MM.1S (cell line): ENCODE measurements around the gene TEKTIP1.
A peak's percentile ranks its signal among the peaks of the same experiment; 100 is the strongest.

Source experiments
- DNase-seq: peaks from one replicate; pipeline ENCODE4 v3.0.0-alpha.2; 2015
- H2AFZ ChIP-seq: fragments of 300-600 bp; sonication (generic); 2 replicates; pipeline ENCODE4 v1.6.0; 2016; ENCODE audit warnings: antibody characterized with exemption, low read length
- H3F3A ChIP-seq: fragments of 300-600 bp; sonication (generic); 2 replicates; pipeline ENCODE4 v1.6.1; 2016; ENCODE audit warnings: mild to moderate bottlenecking, antibody characterized with exemption, low read length, moderate library complexity, mixed read lengths; ENCODE audit not compliant: insufficient read depth
- H3K27ac ChIP-seq: fragments of 300-600 bp; sonication (generic); 2 replicates; pipeline ENCODE4 v1.5.1; 2016; ENCODE audit warnings: mild to moderate bottlenecking, low read length
- H3K27me3 ChIP-seq: fragments of 300-600 bp; sonication (generic); replicated peaks from 2 replicates; pipeline ENCODE4 v1.6.0; 2016; ENCODE audit warnings: low read length; ENCODE audit not compliant: insufficient read depth
- H3K36me3 ChIP-seq: fragments of 300-600 bp; sonication (generic); replicated peaks from 2 replicates; pipeline ENCODE4 v1.6.1; 2016; ENCODE audit warnings: mild to moderate bottlenecking, low read length, mixed read lengths; ENCODE audit not compliant: insufficient read depth
- H3K4me1 ChIP-seq: fragments of 300-600 bp; sonication (generic); 2 replicates; pipeline ENCODE4 v1.6.1; 2016; ENCODE audit warnings: low read length, mixed read lengths
- H3K4me2 ChIP-seq: fragments of 300-600 bp; sonication (generic); 2 replicates; pipeline ENCODE4 v1.6.0; 2016; ENCODE audit warnings: low read depth, low read length
- H3K4me3 ChIP-seq: fragments of 300-600 bp; sonication (generic); 2 replicates; pipeline ENCODE4 v1.5.1; 2016; ENCODE audit warnings: low read length, mixed read lengths
- H3K79me2 ChIP-seq: fragments of 300-600 bp; sonication (generic); 2 replicates; pipeline ENCODE4 v1.6.1; 2016; ENCODE audit warnings: mixed run types, low read length, mixed read lengths
- H3K9ac ChIP-seq: fragments of 300-600 bp; sonication (generic); 2 replicates; pipeline ENCODE4 v1.6.1; 2016; ENCODE audit warnings: low read length, mixed read lengths
- H3K9me2 ChIP-seq: fragments of 300-600 bp; sonication (generic); replicated peaks from 2 replicates; pipeline ENCODE4 v1.6.1; 2016; ENCODE audit warnings: mild to moderate bottlenecking, low read length, mixed read lengths; ENCODE audit not compliant: insufficient read depth
- H3K9me3 ChIP-seq: fragments of 300-600 bp; sonication (generic); replicated peaks from 2 replicates; pipeline ENCODE4 v1.6.1; 2016; ENCODE audit warnings: mild to moderate bottlenecking, low read length, mixed read lengths; ENCODE audit not compliant: insufficient read depth
- H4K20me1 ChIP-seq: fragments of 300-600 bp; sonication (generic); 2 replicates; pipeline ENCODE4 v1.6.1; 2016; ENCODE audit warnings: mild to moderate bottlenecking, low read length, moderate library complexity, mixed read lengths; ENCODE audit not compliant: insufficient read depth
- EZH2 ChIP-seq: fragments of 300-600 bp; sonication (generic); optimal IDR thresholded peaks from 2 replicates; pipeline ENCODE3; 2017; ENCODE audit warnings: low read depth, mild to moderate bottlenecking, antibody characterized with exemption, low read length, mixed read lengths
- TF ChIP-seq, protein P1 (sequence below): fragments of 300-600 bp; sonication (generic); IDR thresholded peaks from 2 replicates; pipeline ENCODE4 v1.5.1; 2016; ENCODE audit warnings: antibody characterized with exemption, low read length, mixed read lengths

The TEKTIP1 gene

DNA sequence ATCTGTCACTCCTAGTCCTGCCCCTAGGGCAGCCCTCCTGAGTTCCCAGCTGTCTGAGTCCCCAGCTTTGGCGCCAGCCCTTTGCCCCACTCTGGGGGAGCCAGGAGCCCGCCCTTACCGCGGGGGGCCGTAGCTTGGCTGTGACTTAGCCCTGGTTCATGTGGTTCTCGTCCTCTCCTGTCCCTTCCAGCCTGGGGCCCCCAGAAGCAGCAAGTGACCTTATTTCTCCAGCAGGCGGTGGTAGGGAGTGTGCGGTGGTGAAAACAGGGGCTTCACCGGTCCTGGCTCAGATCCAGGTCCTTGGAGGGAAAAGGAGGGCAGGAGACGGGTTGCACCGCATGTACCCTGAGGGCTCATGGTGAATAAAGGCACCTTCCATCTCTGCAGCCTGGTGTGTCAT lies 54.2 kb downstream of the TEKTIP1 start:
- TF ChIP-seq EZH2, result no peak
- TF ChIP-seq, protein P1, sequence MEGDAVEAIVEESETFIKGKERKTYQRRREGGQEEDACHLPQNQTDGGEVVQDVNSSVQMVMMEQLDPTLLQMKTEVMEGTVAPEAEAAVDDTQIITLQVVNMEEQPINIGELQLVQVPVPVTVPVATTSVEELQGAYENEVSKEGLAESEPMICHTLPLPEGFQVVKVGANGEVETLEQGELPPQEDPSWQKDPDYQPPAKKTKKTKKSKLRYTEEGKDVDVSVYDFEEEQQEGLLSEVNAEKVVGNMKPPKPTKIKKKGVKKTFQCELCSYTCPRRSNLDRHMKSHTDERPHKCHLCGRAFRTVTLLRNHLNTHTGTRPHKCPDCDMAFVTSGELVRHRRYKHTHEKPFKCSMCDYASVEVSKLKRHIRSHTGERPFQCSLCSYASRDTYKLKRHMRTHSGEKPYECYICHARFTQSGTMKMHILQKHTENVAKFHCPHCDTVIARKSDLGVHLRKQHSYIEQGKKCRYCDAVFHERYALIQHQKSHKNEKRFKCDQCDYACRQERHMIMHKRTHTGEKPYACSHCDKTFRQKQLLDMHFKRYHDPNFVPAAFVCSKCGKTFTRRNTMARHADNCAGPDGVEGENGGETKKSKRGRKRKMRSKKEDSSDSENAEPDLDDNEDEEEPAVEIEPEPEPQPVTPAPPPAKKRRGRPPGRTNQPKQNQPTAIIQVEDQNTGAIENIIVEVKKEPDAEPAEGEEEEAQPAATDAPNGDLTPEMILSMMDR, result peak; percentile 23
- H3K4me1 ChIP-seq, result no peaks in the 10 kb centered on the region
- no peaks in the 10 kb centered on the region for H3K36me3 ChIP-seq
- no peaks in the 10 kb centered on the region for H3K9me3 ChIP-seq
- H3K27ac ChIP-seq, result no peak overlapping the region
- H3K27me3 ChIP-seq, result peaks cover 84% of the 10 kb centered on the region
- DNase-seq, result no peak
- H3K4me2 ChIP-seq, result no peak overlapping the region
- no peak overlapping the region for H3K4me3 ChIP-seq
- H3K9me2 ChIP-seq, result no peaks in the 10 kb centered on the region
- no peak overlapping the region for H2AFZ ChIP-seq
- no peaks in the 10 kb centered on the region for H3K79me2 ChIP-seq
- no peaks in the 10 kb centered on the region for H3F3A ChIP-seq
- no peak overlapping the region for H3K9ac ChIP-seq
- no peaks in the 10 kb centered on the region for H4K20me1 ChIP-seq
